NCI-H2196 (cell line): Measurements from ENCODE around the gene ZNF776.
"Not testable (repeated sequence)": the region's sequence is repeated elsewhere in the genome, so short reads cannot be mapped to it uniquely, and the experiment has no call there.

ENCODE experiments used
- DNase-seq: peaks from one replicate; lab custom pipeline; 2025; ENCODE audit not compliant: unreplicated experiment; lab: John Stamatoyannopoulos, UW

ZNF776 gene

DNA sequence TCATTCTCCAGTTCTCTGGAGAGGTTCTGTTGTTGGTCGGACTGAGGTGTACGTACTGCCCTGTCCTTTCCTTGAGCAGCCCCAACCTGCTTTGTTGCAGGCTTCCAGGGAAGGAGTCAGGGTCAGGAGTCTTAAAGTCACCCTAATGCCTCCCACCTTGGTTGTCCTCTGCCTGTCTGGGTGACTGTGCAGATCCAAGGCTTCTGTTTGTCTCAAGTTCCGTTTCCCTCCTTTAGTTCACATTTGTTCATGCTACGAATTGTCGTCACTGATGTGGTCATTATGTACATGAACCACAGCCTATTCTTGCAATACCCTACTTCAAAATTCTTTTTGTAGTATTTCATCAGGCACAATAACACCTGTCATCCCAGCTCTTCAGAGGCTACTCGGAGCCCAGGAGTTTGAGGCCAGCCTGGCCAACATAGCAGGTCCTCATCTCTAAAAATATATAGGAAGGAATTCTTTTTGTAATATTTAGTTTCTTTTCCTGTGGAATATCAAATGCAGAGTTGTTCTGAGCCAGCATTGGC is 30.2 kb downstream of the ZNF776 start:
- no peak for DNase-seq

DNA sequence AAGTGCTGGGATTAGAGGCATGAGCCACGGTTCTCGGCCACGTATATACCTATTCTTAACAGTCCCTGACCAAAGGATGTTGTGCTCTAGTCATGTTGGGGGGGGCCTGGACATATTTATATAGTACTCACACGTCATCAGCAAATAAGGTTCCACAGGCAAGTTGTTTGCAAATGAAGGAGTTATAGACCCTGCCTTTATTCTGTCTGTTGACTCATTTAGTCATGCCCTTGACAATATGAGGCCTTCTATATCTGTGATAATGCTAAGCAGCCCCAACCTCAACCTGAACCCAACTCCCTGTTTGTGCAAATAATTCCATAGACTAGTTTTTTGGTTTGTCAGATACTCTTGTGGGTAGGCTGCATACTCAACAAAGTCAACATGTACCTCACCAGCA is 31.7 kb downstream of the ZNF776 start:
- no peak for DNase-seq

DNA sequence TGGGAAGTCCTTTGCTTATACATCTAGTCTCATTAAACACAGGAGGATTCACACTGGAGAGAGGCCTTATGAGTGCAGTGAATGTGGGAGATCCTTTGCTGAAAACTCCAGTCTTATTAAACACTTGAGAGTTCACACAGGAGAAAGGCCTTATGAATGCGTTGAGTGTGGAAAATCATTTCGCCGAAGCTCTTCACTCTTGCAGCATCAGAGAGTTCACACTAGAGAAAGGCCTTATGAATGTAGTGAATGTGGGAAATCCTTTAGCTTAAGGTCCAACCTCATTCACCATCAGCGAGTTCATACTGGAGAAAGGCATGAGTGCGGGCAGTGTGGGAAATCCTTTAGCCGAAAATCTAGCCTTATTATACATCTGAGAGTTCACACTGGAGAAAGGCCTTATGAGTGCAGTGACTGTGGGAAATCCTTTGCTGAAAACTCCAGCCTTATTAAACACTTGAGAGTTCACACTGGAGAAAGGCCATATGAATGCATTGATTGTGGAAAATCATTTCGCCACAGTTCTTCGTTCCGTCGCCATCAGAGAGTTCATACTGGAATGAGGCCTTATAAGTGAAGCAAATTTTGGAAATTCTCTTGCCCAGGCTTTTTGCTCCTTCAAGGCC is 32.7 kb downstream of the ZNF776 start:
- no peak for DNase-seq

DNA sequence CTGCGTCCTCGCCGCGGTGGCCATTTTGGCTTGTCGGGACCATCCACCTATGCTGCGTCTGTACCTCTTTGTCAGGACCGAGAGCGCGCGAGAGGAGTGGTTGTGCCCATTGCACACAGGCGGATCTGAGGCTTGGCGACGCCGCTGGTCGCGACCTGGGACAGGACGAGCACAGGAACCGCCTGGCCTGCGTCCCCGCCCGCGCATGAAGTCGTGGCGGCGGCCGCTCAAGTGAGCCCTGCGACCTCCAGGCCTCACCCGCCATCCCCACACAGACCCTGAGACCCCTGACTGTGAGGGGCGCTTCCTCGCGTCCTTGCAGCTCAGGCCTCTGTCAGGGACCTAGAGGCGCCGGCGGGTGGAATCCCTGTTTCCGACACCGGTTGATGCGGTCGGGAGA is 39.7 kb downstream of the ZNF776 start:
- DNase-seq, result no peak

DNA sequence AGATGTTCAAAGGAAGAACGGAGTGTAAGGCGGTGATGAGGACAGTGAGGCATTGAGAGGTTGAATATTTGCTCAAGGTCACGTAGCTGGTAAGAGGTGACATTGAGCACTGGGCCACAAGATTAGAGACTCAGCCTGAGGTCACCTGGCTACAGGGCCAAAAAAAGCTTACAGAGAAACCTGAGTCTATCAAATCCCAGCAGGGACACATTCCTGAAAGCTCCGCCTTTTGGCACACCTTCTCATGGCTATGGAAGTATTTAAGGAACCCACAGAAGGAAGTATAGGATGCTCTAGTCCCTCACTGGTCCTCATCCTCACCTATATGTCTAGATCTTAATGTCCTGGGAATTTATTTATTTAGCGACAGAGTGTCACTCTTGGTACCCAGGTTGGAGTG is 40.3 kb downstream of the ZNF776 start:
- no peak for DNase-seq

DNA sequence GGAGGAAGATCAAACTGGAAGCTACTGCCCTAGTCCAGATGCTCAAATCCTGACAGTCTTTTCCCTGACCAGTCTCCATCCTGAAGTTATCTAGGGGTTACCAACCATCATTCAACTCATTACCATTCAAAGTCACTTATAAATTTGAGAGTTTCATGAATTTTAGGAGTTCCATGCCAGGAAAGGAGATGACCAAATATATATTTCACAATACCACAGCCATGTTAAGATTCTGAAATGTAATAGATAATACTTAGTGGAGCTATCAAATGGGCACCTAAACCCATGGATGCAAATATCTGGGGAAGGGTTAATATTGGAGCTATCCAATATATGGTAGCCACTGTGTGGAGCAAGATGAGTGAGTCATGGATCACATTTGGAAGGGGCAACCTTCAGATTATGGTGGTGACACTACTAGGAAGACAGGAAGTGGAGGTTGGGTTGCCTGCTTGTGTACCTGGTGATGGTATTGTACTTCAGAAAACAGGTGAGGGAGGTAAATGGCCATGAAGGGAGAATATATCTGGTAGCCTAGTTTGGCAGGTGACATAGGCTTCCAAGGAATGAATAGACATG is 41.6 kb downstream of the ZNF776 start:
- no peak for DNase-seq

DNA sequence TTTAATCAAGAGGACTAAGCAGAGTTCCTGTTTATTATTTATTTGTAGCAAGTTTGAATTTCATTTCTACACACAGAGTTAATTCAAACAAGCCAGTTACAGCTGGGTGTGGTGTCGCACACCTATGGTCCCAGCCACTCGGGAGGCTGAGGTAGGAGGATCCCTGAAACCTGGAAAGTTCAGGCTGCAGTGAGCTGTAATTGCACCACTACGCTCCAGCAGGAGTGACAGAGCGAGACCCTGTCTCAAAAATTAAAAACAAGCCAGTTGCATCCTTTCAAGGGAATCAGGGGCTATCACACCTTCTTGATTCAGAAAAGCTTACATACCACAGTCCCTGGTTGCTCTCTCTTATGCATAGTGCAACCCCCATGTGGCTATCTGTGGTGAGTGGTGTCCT is 42.7 kb downstream of the ZNF776 start:
- no peak for DNase-seq

DNA sequence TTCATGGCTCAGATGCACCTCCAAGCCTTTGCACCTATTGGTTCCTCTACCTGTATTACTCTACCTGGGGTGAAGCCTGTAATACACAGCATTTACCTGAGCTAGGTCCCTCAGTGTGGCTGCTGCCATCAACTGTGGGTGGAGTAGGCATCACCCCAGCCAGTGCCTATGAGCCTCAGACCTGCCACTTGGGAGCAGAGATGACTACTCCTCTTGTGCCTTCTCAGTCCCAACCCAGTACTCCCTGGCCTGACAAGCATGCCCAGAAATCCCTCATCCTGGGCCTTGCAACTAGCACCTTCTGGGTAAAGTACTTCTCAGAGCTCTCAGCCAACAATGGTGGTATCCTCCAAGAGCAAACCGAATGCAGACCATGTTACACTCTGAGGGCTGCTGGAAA is 50.0 kb downstream of the ZNF776 start:
- DNase-seq, result not testable (repeated sequence)

DNA sequence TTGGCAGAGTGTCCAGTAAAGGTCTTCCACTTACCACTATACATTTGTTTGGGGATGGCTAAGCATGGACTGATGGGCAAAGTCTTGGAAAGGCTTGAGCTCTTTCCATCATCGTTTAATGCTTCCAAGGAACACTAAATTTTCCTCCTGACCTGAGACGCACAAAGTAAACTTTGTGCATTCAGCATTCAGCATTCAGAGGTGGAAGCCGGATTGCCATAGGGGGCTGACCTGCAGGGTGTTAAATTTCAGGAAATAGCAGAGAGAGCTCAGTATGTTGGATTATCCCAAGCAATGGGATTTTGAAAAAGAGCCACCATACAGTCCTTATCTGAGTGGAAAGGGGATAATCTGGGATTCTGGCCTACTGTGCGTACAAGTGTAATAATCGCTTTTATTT is 54.1 kb downstream of the ZNF776 start:
- DNase-seq, result no peak

DNA sequence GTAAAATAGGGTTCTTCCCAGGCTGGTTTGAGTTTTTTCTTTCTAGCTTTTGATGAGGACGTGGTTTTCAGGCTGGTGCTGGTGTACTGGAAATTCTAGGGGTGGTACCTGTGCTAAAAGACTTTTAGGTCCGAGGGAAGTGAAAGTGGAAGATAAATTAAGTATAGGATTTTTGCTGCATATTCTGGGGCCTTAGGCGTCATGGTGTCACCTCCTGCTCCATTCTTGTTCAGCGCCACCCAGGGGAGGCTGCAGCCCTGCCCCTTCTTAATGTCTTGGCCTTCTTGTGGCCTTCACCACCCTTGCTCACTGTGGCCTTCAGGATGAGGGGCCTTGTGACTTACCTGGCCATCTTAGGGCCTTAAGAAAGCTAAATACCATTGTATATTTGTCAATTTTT is 55.7 kb downstream of the ZNF776 start:
- DNase-seq, result no peak

DNA sequence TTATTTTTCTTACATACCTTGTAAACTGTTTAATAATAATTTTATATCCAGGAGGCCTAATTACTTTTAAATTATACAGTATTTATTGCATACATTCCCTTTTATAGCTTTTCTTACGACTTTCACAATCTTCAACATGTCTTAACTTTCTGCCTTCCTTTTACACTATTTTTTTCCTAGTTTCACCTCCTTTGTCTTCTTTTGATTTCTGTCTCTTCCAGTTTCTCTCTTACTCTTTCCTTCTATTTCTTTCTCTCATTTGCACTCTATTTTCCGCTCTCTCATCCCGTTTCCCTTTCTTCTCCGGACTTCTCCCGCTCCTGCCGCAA is 56.6 kb downstream of the ZNF776 start:
- DNase-seq, result no peak

DNA sequence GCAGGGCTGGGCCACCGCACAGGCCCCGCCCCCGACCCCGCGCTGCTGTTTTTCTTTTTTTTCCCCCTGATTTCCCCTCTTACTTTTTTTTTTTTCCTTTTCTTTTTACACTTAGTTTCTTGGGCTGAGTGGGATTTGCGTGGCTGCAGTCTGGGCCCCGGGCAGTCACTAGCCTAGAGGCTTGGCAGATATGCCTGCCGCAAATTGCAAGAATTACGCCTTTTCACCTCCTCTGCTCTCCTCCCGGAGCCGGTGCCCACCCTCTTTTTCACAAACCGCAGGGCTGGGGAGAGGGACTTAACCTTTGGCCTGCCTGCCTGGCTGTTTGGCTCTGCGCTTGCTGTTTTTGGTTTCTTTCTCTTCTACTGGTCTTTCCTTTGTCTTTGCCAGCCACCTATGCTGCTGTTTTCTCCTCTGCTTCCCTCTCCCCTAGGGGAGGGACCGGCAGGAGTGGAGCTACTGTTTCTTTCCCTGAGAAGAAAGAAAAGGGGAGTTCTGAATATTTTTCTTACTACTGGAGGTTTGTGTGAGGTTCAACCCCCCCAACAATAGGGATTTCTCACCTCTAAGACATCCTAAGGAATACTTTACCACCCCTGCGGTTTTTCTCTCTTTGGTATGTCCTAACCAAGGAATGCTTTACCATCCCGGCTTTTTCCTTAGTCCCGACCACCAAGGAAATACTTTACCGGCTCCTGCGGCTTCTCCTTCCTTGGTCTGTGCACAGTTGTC is 57.1 kb downstream of the ZNF776 start:
- DNase-seq, result no peak

DNA sequence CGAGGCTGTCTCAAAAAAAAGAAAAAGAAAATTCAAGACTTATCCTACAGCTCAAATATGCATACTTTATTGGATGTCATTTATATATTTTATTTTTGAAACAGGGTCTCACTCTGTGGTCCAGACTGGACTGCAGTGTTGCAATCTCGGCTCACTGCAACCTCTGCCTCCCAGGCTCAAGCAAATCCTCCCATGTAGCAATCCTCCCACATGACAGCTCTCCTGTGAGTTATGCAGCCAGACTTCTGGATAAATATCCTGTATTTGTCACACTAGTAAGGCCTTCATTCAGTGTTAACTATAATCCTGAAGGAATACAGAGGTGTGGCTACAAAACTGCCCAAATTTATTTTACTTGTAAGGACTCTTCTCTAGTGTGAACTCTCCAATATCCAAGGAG is 60.9 kb downstream of the ZNF776 start:
- no peak for DNase-seq
